Pancreas (tissue), 10 donors: ENCODE measurements around the gene UGT2B10. TPM values are rescaled to one million over a fixed set of nuclear protein-coding genes. Genes with fewer than 3 reads are reported as not detected.
"Not testable (repeated sequence)": the region's sequence is repeated elsewhere in the genome, so short reads cannot be mapped to it uniquely, and the experiment has no call there.

Experiments used
- ATAC-seq, 4 donors: fragments of 200-7000 bp; cut with Tn5 transposase; one replicate each; pipeline versions ENCODE4 v1.8.0 to v1.9.1; 2020; ENCODE audit warnings: mild to moderate bottlenecking in 4 of 4, moderate library complexity in 4 of 4
- DNase-seq, 6 donors: peaks; one replicate each; pipeline ENCODE4 v3.0.0-alpha.2; 2020
- FAIRE-seq: peaks from 2 replicates; lab custom pipeline; 2012; peaks lifted over from hg19 to GRCh38; lab: Jason Lieb, UNC
- H3K27ac ChIP-seq, 4 donors: fragments of 200-600 bp; sonication (generic); 1 replicate in 3 of 4; 2 replicates in 1 of 4; pipeline versions ENCODE4 v1.5.0 to v1.8.0; 2020
- H3K27me3 ChIP-seq, 4 donors: fragments of 200-600 bp; one replicate each; pipeline ENCODE4 v1.8.0; 2021
- H3K36me3 ChIP-seq, 3 donors: fragments of 200-600 bp; sonication (generic) in 1 of 3; one replicate each; pipeline versions ENCODE4 v1.5.0 to v1.8.0; 2020 to 2021
- H3K4me1 ChIP-seq, 3 donors: fragments of 200-600 bp; one replicate each; pipeline ENCODE4 v1.8.0; 2021
- H3K4me3 ChIP-seq, 4 donors: fragments of 200-600 bp; sonication (generic) in 2 of 4; one replicate each; pipeline versions ENCODE4 v1.5.0 to v1.8.0; 2020 to 2021
- H3K9me3 ChIP-seq, 4 donors: fragments of 200-600 bp; one replicate each; pipeline ENCODE4 v1.8.0; 2021
- CTCF ChIP-seq, 4 donors: fragments of 200-600 bp; sonication (generic) in 3 of 4; IDR thresholded peaks; one replicate each; pipeline versions ENCODE4 v1.5.0 to v1.8.0; 2021; ENCODE audit warnings: antibody characterized with exemption in 4 of 4
- WGBS, 2 donors: extraction: QIAGEN DNeasy Blood & Tissue Kit; methylation state at CpG; one replicate each; pipeline ENCODE4 v1.1.7; 2013; 5-methylcytosine and 5-hydroxymethylcytosine counted together
- intact Hi-C, 3 donors: fragments of 100-400 bp; cut with DNase I; formaldehyde crosslinking; loops; one replicate each; pipeline versions ENCODE4 v1.11.1 to v1.14.2; 2022
- polyA plus RNA-seq, 2 donors: library from polyadenylated mRNA; stranded (reverse); fragments of 200-250 nt; gene quantifications; one replicate each; pipeline ENCODE4 v1.2.3, GENCODE V29; 2013
- total RNA-seq, 6 donors: library from RNA; stranded (reverse); fragmentation: NEBNext Ultra II Directional in 4 of 6; extraction: Animal tissue kit (Norgen Biotek cat#: 25700) in 4 of 6; gene quantifications; one replicate each; pipeline versions ENCODE4 v1.2.1 to v1.2.4, GENCODE V29; 2021 to 2023
- donor health status: healthy with polysubstance abuse.
- donor health status: DM: no; HTN: no; CAD: no; lungs with moderate emphysema.
- donor health status: DM: no; HTN: no; CAD: no.
- donor health status: control.
- donor health status: control.
- donor health status: Bipolar disorder and iron deficiency.
- donor health status: DM: yes; HTN: yes; CAD: no.
- donor health status: DM: no; HTN: no; CAD: no.
- donor health status: DM: no; HTN: no; CAD: no.
- donor health status: DM: yes; HTN: yes; CAD: no.

Gene UGT2B10
- total and polyA plus RNA-seq, 8 donors: 0.25 TPM; not detected in 7

GRCh38 chr4:68803013-68803412 lies 12.8 kb upstream of the UGT2B10 start:
- no peak overlapping the region for H3K27ac ChIP-seq
- 86 to 89% methylated on average over 4 of the region's 4 CpGs for WGBS, 2 donors
- H3K4me1 ChIP-seq: peaks cover 0 to 11% (median 8%) of the 10 kb centered on the region in 3 donors
- no peaks in the 10 kb centered on the region for H3K9me3 ChIP-seq
- no peaks in the 10 kb centered on the region for H3K27me3 ChIP-seq
- intact Hi-C loops: no loop called here
- H3K4me3 ChIP-seq: no peak overlapping the region
- no peak for DNase-seq
- TF ChIP-seq CTCF (IDR thresholded peaks at IDR 0.05): no peak
- H3K36me3 ChIP-seq: no peaks in the 10 kb centered on the region
- ATAC-seq: no peak
- no peak for FAIRE-seq

- DNase-seq (no peak), FAIRE-seq (no peak), ATAC-seq (no peak)
- no peak overlapping the region for H3K4me3 ChIP-seq
- intact Hi-C loops: no loop called here
- TF ChIP-seq CTCF (IDR thresholded peaks at IDR 0.05): no peak
- no peaks in the 10 kb centered on the region for H3K27me3 ChIP-seq
- 50% methylated on average over 2 of the region's 2 CpGs for WGBS, 2 donors
- no peaks in the 10 kb centered on the region for H3K4me1 ChIP-seq
- no peaks in the 10 kb centered on the region for H3K9me3 ChIP-seq
- no peaks in the 10 kb centered on the region for H3K36me3 ChIP-seq
- no peak overlapping the region for H3K27ac ChIP-seq
These were observed 7.7 kb upstream of the UGT2B10 start for GRCh38 chr4:68808060-68808459.

DNA sequence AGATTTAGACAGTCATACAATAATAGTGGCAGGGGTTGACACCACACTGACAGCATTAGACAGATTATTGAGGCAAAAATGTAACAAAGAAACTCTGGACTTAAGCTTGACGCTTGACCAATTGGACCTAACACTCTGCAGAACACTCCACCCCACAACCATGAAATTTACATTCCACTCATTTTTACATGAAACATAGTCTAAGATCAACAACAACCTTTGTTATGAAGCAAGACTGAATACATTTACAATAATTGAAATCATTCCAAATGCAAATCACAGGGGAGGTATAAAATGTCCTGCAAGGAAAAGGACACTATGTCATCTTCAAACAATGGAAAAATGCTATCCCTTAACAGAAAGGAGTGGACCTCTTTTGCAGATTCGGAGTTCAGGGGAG lies 4.9 kb upstream of the UGT2B10 start:
- H3K27me3 ChIP-seq: no peaks in the 10 kb centered on the region
- ATAC-seq (no peak), DNase-seq (no peak), FAIRE-seq (no peak)
- no peaks in the 10 kb centered on the region for H3K36me3 ChIP-seq
- intact Hi-C loops: no loop called here
- TF ChIP-seq CTCF (IDR thresholded peaks at IDR 0.05): no peak
- H3K4me3 ChIP-seq: no peak overlapping the region
- WGBS, 2 donors: 88 to 94% methylated on average over 2 of the region's 2 CpGs
- no peak overlapping the region for H3K27ac ChIP-seq
- H3K4me1 ChIP-seq: no peaks in the 10 kb centered on the region
- H3K9me3 ChIP-seq: no peaks in the 10 kb centered on the region

DNA sequence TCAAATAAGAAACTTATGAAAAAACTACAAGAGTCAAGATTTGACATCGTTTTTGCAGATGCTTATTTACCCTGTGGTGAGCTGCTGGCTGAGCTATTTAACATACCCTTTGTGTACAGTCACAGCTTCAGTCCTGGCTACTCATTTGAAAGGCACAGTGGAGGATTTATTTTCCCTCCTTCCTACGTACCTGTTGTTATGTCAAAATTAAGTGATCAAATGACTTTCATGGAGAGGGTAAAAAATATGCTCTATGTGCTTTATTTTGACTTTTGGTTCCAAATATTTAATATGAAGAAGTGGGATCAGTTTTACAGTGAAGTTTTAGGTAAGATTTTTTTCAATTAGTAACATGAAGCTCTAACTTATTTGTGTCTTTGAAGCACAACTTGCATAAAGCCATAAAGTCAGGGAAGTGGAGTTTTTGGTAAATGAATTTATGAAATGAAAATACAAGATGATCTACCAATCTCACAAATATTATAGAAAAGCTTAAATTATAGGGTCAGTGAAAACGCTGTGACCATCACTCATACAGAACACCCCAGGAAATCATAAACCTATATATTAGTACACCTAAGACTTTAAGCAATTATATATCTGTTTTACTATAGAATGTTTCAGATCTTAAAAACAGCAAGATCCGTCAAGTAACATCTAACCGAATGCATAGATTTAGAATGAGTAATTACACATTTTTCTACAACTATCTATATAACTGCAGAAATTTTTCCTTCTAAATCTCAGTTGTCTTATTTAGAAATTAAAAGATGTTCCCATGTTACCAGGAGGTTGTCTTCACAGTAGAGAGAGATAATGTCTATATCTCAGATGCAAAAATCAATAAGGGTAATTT lies 844 bp downstream of the UGT2B10 start:
- FAIRE-seq: peak; percentile 75
- 72 to 78% methylated on average over 5 of the region's 5 CpGs for WGBS, 2 donors
- DNase-seq, H3K27me3 ChIP-seq, H3K36me3 ChIP-seq, H3K4me3 ChIP-seq, ATAC-seq, H3K27ac ChIP-seq, intact Hi-C loops, H3K4me1 ChIP-seq, H3K9me3 ChIP-seq: not testable (repeated sequence)

- Histone ChIP-seq H3K9me3 (no peaks in the 10 kb centered on the region), H3K4me3 (no peak overlapping the region), H3K27me3 (no peaks in the 10 kb centered on the region), H3K4me1 (peaks cover 0 to 6% (median 0%) of the 10 kb centered on the region in 3 donors), H3K27ac (no peak overlapping the region), H3K36me3 (no peaks in the 10 kb centered on the region)
- no peak for TF ChIP-seq CTCF (IDR thresholded peaks at IDR 0.05)
- FAIRE-seq: no peak
- 94% methylated on average over 2 of the region's 2 CpGs for WGBS, 2 donors
- intact Hi-C loops: no loop called here
- ATAC-seq: no peak
- no peak for DNase-seq
These were observed 1.6 kb downstream of the UGT2B10 start for GRCh38 chr4:68817386-68817785.

DNA sequence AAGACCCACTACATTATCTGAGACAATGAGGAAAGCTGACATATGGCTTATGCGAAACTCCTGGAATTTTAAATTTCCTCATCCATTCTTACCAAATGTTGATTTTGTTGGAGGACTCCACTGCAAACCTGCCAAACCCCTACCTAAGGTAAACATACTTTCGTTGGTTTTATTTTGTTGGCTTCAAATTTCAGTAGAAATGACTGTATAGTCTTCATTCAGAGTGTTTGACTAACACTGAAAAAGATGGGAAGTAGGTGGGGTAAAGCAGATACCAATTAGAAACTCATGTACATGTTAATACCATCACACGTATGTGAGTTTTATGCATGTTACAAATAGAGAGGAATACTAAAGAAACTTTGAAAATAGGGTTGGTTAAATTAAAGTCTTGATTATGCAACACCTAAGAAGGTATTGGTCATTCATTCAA lies 2.3 kb downstream of the UGT2B10 start:
- DNase-seq, H3K27ac ChIP-seq, H3K9me3 ChIP-seq, H3K4me1 ChIP-seq, intact Hi-C loops, H3K4me3 ChIP-seq, H3K36me3 ChIP-seq, H3K27me3 ChIP-seq, ATAC-seq: not testable (repeated sequence)
- peak; percentile 17 for FAIRE-seq
- 59 to 60% methylated on average over 3 of the region's 3 CpGs for WGBS, 2 donors
